Panc1 (cell line): ENCODE results near the gene SLC35F4. TPM values are rescaled to one million over a fixed set of nuclear protein-coding genes. Genes with fewer than 3 reads are reported as not detected.

Experiments used
- ATAC-seq: fragments of 200-7000 bp; cut with Tn5 transposase; 2 replicates; pipeline ENCODE4 v1.9.1; 2020; ENCODE audit warnings: mild to moderate bottlenecking, moderate library complexity
- BruUV-seq: library from RNA; stranded (reverse); fragments of 400-500 nt; replicated peaks from 2 replicates; lab custom pipeline; 2021; lab: Mats Ljungman, UMichigan
- CTCF ChIA-PET: fragments of 300-600 bp; sonication (Branson Sonifier 250); formaldehyde crosslinking; loops from one replicate; lab custom pipeline; 2022; ENCODE audit warnings: antibody characterized with exemption; lab: Charles Lee
- POLR2A ChIA-PET: fragments of 300-600 bp; sonication (Branson Sonifier 250); formaldehyde crosslinking; loops from one replicate; lab custom pipeline; 2022; ENCODE audit warnings: antibody characterized with exemption; lab: Charles Lee
- DNase-seq: peaks from one replicate; pipeline ENCODE4 v3.0.0-alpha.2; 2010; ENCODE audit warnings: low read depth, low spot score
- H3K27ac ChIP-seq: 2 replicates; pipeline ENCODE4 v1.5.1; 2011; ENCODE audit warnings: mild to moderate bottlenecking, low read length, inconsistent platforms
- H3K27me3 ChIP-seq: fragments of 200-500 bp; sonication (Bioruptor generic); 2 replicates; pipeline ENCODE4 v1.6.0; 2014; ENCODE audit warnings: low read length, inconsistent platforms; ENCODE audit not compliant: control insufficient read depth, insufficient read depth
- H3K36me3 ChIP-seq: fragments of 200-500 bp; sonication (Bioruptor generic); 2 replicates; pipeline ENCODE4 v1.5.1; 2014; ENCODE audit warnings: inconsistent platforms, mild to moderate bottlenecking, low read length, moderate library complexity; ENCODE audit not compliant: control insufficient read depth, insufficient read depth
- H3K4me1 ChIP-seq: 2 replicates; pipeline ENCODE4 v1.5.1; 2011; ENCODE audit warnings: inconsistent platforms, mild to moderate bottlenecking, low read length, moderate library complexity; ENCODE audit not compliant: control insufficient read depth, insufficient read depth
- H3K4me3 ChIP-seq, 2 experiments: 2 replicates each; pipeline ENCODE4 v1.5.1; 2011 to 2012; ENCODE audit warnings: low read depth in 2 of 2, low read length in 2 of 2, mild to moderate bottlenecking in 2 of 2, inconsistent platforms in 1 of 2, moderate library complexity in 1 of 2
- H3K9me3 ChIP-seq: fragments of 200-500 bp; sonication (Bioruptor generic); 2 replicates; pipeline ENCODE4 v1.5.1; 2014; ENCODE audit warnings: low read depth, mild to moderate bottlenecking, inconsistent platforms, low read length, moderate library complexity; ENCODE audit not compliant: control insufficient read depth, insufficient read depth
- POLR2AphosphoS5 ChIP-seq: IDR thresholded peaks from 2 replicates; pipeline ENCODE4 v1.6.1; 2012; ENCODE audit warnings: mild to moderate bottlenecking, low read depth, low read length, moderate library complexity
- SIN3A ChIP-seq: IDR thresholded peaks from 2 replicates; pipeline ENCODE4 v1.6.1; 2012; ENCODE audit warnings: low read depth, mild to moderate bottlenecking, low read length, moderate library complexity, borderline replicate concordance; ENCODE audit not compliant: insufficient read depth
- TCF7L2 ChIP-seq: IDR thresholded peaks from 2 replicates; pipeline ENCODE4 v1.6.1; 2011; ENCODE audit warnings: mild to moderate bottlenecking, low read depth, low read length, inconsistent platforms
- in situ Hi-C: cut with HindIII; loops from 2 replicates; pipeline ENCODE4 v1.10.0; 2016; ENCODE audit warnings: low sequenced_read_pairs, low pct_unique_long_range_greater_than_20kb
- intact Hi-C: fragments of 100-400 bp; cut with micrococcal nuclease; formaldehyde crosslinking; loops from one replicate; pipeline ENCODE4 v1.10.0; 2022; ENCODE audit not compliant: unreplicated experiment
- total RNA-seq: library from RNA; stranded (reverse); gene quantifications from one replicate; pipeline ENCODE4 v1.2.1, GENCODE V29; 2021; ENCODE audit not compliant: unreplicated experiment
- TF ChIP-seq, protein P1 (sequence below), 2 experiments: IDR thresholded peaks; 2 replicates each; pipeline ENCODE4 v1.6.1; 2011 to 2012; ENCODE audit warnings: low read depth in 2 of 2, control low read depth in 1 of 2, low read length in 1 of 2, mild to moderate bottlenecking in 1 of 2, moderate library complexity in 1 of 2; ENCODE audit not compliant: insufficient read depth in 1 of 2
- TF ChIP-seq, protein P2 (sequence below): fragments of 450-650 bp; IDR thresholded peaks from 2 replicates; pipeline ENCODE4 v1.5.1; 2017; ENCODE audit warnings: mild to moderate bottlenecking

The SLC35F4 gene
- total RNA-seq, 1 experiment from 2014 or later, result not detected

DNA sequence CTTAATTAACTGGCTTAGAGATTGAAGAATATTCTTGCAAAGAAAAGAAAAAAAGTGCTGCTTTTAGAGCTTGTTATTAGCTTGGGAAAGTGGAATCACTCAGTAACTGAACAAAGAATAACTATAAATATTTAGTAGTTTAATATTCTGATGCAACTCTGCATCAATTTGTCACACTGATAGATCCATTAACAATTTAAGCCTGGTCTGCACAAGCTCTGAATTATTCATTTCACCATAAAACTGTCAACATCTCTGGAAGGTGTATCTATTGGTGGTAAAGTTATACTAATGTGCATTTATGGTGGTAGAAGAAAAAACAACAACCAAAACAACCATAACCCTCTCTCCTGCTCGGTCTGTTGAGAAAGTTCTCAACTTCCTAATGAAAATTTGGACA is 38.1 kb upstream of the SLC35F4 start:
- H3K9me3 ChIP-seq, result no peaks in the 10 kb centered on the region
- H3K4me1 ChIP-seq, result no peaks in the 10 kb centered on the region
- no peak overlapping the region for H3K27ac ChIP-seq
- DNase-seq (no peak), ATAC-seq (no peak)
- in situ Hi-C loops (no loop called here), intact Hi-C loops (no loop called here)
- ChIA-PET POLR2A (no interaction called here), CTCF (no interaction called here)
- TF ChIP-seq, protein P1, sequence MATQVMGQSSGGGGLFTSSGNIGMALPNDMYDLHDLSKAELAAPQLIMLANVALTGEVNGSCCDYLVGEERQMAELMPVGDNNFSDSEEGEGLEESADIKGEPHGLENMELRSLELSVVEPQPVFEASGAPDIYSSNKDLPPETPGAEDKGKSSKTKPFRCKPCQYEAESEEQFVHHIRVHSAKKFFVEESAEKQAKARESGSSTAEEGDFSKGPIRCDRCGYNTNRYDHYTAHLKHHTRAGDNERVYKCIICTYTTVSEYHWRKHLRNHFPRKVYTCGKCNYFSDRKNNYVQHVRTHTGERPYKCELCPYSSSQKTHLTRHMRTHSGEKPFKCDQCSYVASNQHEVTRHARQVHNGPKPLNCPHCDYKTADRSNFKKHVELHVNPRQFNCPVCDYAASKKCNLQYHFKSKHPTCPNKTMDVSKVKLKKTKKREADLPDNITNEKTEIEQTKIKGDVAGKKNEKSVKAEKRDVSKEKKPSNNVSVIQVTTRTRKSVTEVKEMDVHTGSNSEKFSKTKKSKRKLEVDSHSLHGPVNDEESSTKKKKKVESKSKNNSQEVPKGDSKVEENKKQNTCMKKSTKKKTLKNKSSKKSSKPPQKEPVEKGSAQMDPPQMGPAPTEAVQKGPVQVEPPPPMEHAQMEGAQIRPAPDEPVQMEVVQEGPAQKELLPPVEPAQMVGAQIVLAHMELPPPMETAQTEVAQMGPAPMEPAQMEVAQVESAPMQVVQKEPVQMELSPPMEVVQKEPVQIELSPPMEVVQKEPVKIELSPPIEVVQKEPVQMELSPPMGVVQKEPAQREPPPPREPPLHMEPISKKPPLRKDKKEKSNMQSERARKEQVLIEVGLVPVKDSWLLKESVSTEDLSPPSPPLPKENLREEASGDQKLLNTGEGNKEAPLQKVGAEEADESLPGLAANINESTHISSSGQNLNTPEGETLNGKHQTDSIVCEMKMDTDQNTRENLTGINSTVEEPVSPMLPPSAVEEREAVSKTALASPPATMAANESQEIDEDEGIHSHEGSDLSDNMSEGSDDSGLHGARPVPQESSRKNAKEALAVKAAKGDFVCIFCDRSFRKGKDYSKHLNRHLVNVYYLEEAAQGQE (IDR thresholded peaks at IDR 0.05; ENCODE audit: insufficient read depth in 1 of 2, low read depth in 2 of 2, low read length in 1 of 2), result no peak
- TF ChIP-seq POLR2AphosphoS5, result no peak
- TF ChIP-seq, protein P2, sequence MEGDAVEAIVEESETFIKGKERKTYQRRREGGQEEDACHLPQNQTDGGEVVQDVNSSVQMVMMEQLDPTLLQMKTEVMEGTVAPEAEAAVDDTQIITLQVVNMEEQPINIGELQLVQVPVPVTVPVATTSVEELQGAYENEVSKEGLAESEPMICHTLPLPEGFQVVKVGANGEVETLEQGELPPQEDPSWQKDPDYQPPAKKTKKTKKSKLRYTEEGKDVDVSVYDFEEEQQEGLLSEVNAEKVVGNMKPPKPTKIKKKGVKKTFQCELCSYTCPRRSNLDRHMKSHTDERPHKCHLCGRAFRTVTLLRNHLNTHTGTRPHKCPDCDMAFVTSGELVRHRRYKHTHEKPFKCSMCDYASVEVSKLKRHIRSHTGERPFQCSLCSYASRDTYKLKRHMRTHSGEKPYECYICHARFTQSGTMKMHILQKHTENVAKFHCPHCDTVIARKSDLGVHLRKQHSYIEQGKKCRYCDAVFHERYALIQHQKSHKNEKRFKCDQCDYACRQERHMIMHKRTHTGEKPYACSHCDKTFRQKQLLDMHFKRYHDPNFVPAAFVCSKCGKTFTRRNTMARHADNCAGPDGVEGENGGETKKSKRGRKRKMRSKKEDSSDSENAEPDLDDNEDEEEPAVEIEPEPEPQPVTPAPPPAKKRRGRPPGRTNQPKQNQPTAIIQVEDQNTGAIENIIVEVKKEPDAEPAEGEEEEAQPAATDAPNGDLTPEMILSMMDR, result no peak
- no peak for TF ChIP-seq TCF7L2
- TF ChIP-seq SIN3A, result no peak
- H3K27me3 ChIP-seq, result no peaks in the 10 kb centered on the region
- H3K36me3 ChIP-seq, result no peaks in the 10 kb centered on the region
- H3K4me3 ChIP-seq, result no peak overlapping the region
- no TSS peak for BruUV-seq

DNA sequence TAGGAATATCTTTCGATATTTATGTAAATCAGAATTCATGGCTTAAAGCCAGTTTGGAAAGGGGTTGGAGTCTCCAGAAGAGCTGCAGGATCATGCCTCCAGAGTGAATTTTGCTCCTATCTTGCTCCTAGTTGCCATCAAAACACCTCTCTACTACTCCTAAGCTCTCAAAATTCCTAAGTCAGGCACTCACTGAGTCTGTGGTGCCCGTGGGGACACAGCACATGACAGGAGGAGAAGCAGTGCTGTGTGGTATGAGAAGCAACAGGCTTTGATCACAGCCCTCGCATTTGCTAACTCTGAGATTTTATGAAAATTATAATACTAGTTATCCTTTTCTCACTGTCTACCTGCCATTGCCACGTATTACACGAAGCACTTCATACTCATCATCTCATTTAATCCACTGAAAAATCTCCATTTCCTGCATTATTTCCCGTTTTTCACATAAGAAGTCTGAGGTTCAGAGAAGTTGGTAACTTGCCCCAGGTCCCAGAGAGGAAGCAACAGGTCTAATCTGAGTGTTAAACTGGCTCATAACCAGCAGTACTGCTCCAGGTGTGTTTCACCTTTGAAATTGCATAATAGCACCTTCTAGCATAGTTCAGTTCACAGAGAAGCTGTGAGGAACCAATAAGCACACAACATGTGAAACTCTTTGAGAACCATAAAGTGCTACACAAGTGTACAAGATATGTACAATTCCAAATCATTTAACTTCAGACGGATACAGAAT is 33.1 kb upstream of the SLC35F4 start:
- no peak overlapping the region for H3K27ac ChIP-seq
- no peaks in the 10 kb centered on the region for H3K36me3 ChIP-seq
- in situ Hi-C loops, result no loop called here
- TF ChIP-seq, protein P1 (IDR thresholded peaks at IDR 0.05; ENCODE audit: insufficient read depth in 1 of 2, low read depth in 2 of 2, low read length in 1 of 2), result no peak
- TF ChIP-seq, protein P2, result no peak
- TF ChIP-seq POLR2AphosphoS5, result no peak
- TF ChIP-seq SIN3A, result no peak
- no peak for TF ChIP-seq TCF7L2
- BruUV-seq, result no TSS peak
- intact Hi-C loops, result no loop called here
- CTCF ChIA-PET, result no interaction called here
- no peak for DNase-seq
- H3K27me3 ChIP-seq, result no peaks in the 10 kb centered on the region
- H3K4me3 ChIP-seq, result no peak overlapping the region
- POLR2A ChIA-PET, result no interaction called here
- no peak for ATAC-seq
- H3K9me3 ChIP-seq, result no peaks in the 10 kb centered on the region
- no peaks in the 10 kb centered on the region for H3K4me1 ChIP-seq
